22Rv1 (cell line): Measurements from ENCODE around the gene CORO2B.
A peak's percentile ranks its signal among the peaks of the same experiment; 100 is the strongest.

Experiments
- H3K27ac ChIP-seq: fragments of 450-650 bp; 2 replicates; pipeline ENCODE4 v1.5.1; 2017
- ZFX ChIP-seq: fragments of 450-650 bp; IDR thresholded peaks from 2 replicates; pipeline ENCODE4 v1.6.1; 2017; ENCODE audit warnings: antibody characterized with exemption, borderline replicate concordance
- TF ChIP-seq, protein P1 (sequence below): fragments of 450-650 bp; IDR thresholded peaks from 2 replicates; pipeline ENCODE4 v1.5.1; 2017; ENCODE audit warnings: mild to moderate bottlenecking

Gene CORO2B

DNA sequence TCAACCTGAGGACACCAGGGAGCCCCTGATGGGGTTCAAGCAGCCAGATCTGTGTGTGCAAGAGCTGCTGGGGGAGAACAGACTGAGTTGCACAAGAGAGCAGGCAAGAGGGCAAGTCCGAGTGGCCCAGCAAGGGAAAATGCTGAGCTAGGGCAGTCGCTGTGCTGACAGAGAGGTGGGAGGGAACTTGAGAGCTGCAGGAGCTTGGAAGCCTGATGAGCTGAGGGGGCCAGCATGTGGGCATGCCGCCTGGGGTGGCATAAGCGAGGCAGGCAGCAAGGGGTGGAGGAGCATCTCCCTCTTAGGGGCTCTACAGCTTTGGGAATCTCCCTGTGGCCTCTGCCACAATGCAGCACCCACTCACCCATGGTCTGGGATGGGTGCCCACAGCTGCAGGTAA lies 4.7 kb upstream of the CORO2B start:
- TF ChIP-seq, protein P1, sequence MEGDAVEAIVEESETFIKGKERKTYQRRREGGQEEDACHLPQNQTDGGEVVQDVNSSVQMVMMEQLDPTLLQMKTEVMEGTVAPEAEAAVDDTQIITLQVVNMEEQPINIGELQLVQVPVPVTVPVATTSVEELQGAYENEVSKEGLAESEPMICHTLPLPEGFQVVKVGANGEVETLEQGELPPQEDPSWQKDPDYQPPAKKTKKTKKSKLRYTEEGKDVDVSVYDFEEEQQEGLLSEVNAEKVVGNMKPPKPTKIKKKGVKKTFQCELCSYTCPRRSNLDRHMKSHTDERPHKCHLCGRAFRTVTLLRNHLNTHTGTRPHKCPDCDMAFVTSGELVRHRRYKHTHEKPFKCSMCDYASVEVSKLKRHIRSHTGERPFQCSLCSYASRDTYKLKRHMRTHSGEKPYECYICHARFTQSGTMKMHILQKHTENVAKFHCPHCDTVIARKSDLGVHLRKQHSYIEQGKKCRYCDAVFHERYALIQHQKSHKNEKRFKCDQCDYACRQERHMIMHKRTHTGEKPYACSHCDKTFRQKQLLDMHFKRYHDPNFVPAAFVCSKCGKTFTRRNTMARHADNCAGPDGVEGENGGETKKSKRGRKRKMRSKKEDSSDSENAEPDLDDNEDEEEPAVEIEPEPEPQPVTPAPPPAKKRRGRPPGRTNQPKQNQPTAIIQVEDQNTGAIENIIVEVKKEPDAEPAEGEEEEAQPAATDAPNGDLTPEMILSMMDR: no peak
- no peak overlapping the region for H3K27ac ChIP-seq

DNA sequence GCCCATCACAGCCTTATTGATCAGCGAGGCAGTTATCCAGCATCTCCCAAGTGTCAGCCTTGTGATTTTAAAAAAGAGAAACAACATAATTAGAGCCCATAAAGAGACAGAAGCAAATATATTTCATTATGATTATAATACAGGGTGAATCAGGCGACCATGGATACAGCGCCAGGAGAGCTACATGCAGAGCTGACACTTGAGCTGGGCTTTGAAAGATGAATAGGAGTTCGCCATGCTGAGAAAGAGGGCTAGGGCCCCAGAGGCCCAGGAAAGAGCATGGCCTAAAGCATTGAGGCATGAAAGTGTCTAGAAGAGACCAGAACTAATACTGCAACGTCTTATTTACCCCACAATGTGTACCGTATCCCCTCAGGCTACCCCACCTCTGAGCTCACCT lies 4.2 kb upstream of the CORO2B start:
- no peak overlapping the region for H3K27ac ChIP-seq
- TF ChIP-seq ZFX: no peak
- TF ChIP-seq, protein P1: no peak

DNA sequence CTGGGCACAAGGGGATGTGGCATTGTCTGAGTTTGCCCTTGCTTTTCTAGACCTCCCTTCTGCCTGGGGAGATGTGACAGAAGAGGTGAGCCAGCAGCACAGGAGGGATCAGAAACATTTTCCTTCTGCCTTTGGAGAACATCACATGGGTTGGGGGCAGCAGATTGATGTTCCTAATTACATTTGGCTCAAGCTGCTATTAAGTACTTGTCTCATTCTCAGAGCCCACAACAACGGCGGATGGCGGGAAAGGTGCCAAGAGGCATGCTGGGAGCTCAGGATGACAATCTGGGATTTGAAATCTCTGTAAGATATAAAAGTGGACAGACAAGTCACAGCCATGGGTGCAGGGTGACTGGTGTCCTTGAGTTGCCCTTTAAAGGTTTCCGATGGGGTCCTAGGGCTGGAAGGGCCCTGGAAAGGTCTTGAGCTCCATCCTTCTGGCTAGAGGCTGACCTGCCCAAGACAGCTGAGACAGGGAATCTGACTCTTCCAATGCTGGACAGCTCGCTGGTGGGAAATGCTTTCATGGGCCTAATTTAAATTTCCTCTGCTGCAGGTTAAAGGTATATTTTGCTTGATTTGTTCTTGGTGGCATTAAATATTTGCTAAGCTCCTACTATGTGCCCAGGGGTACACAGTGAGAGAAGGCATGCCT lies 2.4 kb upstream of the CORO2B start:
- TF ChIP-seq, protein P1: no peak
- TF ChIP-seq ZFX: no peak
- H3K27ac ChIP-seq: no peak overlapping the region

DNA sequence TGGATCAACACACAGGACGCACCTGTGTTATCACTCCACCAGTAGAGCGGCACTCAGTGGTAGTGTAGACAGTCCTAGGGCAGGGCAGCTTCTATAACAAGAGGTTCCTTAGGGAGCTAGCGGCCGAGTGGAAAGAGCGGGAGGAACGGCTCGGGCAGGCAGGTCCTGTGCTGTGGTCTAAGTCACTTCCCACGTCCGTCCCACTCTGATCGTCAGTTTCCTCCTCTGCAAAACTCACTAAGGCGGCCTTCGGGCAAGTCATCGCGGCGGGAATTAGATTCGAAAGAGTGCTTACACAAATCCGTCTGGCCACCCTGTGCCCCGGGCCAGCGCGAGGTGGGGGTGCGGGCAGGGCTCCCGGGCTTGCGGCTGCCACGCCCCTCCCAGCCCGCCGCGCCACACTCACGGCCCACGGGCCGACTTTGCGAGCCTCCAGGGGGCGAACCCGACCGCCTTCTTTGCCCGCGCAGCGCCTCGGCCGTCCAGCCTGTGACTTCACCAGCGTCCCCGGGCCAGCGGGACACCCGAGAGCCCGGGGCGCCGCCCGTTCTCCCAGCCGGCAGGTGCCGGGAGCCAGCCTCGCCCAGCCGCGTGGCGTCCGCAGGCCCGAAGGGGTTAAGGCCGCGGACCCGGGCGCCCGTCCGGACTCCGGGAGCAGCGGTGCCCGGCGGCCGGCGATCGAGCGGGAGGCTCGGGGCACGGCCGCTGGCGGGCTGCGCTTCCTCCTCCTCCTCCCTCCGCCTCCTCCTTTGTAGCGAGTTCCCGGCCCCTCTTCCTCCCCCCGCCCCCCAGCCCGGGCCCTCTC lies 416 bp upstream of the CORO2B start:
- no peak overlapping the region for H3K27ac ChIP-seq
- TF ChIP-seq ZFX: no peak
- TF ChIP-seq, protein P1: peak; percentile 20; the same call in 1 of the 2 replicates

DNA sequence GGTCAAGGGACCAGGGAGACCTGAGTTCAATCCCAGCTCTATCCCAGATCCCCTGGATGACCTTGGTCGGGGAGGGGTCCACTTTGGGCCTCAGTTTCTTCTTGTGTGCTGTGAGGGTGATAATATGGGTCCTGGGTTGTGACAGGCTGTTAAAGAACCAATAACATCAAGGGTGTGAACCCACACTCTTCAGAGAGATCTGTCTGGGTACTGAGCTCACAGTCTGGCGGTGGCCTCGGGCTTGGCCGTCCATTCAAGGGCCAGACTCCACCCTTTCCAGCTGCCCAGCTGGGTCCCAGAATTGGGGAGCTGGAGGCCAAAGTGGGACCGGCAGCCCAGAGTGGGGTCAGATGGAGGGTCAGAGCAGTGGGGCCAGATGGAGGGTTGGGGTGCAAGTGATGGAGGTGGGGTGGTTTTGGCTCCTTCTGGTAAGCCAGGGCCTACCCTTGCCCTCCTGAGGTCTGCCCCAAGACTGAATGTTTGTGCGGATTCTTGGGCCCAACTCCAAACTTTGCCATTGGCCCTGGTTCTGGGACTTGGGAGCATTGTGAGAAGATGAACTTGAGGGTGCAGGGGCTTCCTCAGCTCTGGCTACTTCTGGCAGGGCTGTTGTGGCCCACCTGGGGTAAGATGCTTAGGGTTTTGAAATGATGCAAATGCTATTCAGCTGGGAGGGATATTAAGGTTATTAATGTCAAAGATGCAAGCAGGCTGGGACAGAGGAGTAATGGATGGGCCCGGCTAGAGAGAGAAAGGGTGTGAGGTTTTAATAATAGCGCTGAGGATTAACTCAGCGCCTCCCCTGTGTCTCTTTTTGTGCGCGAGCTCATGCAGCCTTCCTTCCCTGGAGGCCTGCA lies 1.5 kb downstream of the CORO2B start:
- TF ChIP-seq, protein P1: no peak
- TF ChIP-seq ZFX: no peak
- no peak overlapping the region for H3K27ac ChIP-seq

DNA sequence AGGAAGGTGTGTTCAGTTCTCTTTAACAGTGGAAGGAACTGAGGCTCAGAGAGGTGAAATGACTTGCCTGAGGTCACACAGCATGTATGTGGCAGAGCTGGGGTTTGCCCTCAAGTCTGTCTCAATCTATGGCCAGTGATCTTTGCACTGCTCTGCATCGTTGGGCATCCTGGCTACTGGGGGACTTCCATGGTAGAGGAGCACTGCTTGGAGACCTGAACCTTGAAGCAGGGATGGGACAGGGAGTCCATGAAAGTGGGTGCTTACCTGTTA lies 2.0 kb downstream of the CORO2B start:
- no peak overlapping the region for H3K27ac ChIP-seq
- no peak for TF ChIP-seq ZFX
- TF ChIP-seq, protein P1: no peak
